K562 (cell line): ENCODE results near the gene YAP1. TPM values are rescaled to one million over a fixed set of nuclear protein-coding genes. Genes with fewer than 3 reads are reported as not detected.

Experiments used
- ATAC-seq: fragments of 200-7000 bp; cut with Tn5 transposase; 3 replicates; pipeline ENCODE4 v1.9.1; 2020; ENCODE audit warnings: moderate library complexity
- BruUV-seq: library from RNA; stranded (reverse); fragments of 400-500 nt; replicated peaks from 2 replicates; lab custom pipeline; 2021; lab: Mats Ljungman, UMichigan
- CTCF ChIA-PET: fragments of 300-600 bp; formaldehyde crosslinking; extraction: SDS; loops from one replicate; lab custom pipeline; 2021; ENCODE audit warnings: low intra/inter-chr PET ratio; lab: Yijun Ruan, JAX
- POLR2A ChIA-PET: fragments of 300-600, 350-650 bp; sonication (Branson Sonifier 250); formaldehyde crosslinking; extraction: SDS; loops from one replicate; lab custom pipeline; 2021; ENCODE audit warnings: antibody characterized with exemption, inconsistent platforms; lab: Yijun Ruan, JAX
- DNase-seq, 4 experiments: peaks; one replicate each; pipeline versions ENCODE4 v3.0.0 to v3.0.0-alpha.2; 2011 to 2018; ENCODE audit warnings: low spot score in 3 of 4, mixed read lengths in 3 of 4; ENCODE audit errors: extremely low read depth in 1 of 4
- FAIRE-seq: peaks from 2 replicates; lab custom pipeline; 2011; peaks lifted over from hg19 to GRCh38; lab: Jason Lieb, UNC
- H2AFZ ChIP-seq: 2 replicates; pipeline ENCODE4 v1.6.0; 2011; ENCODE audit warnings: low read depth, low read length, control low read depth, inconsistent platforms
- H3K27ac ChIP-seq: fragments of 200-600 bp; 3 replicates; pipeline ENCODE4 v1.8.0; 2011; ENCODE audit warnings: low read depth, mild to moderate bottlenecking, control low read depth, inconsistent platforms, low read length, moderate library complexity, mixed read lengths; ENCODE audit errors: extremely low read depth
- H3K27me3 ChIP-seq, 2 experiments: fragments of 300-600 bp in 1 of 2; 2 replicates in 1 of 2; 3 replicates in 1 of 2; pipeline versions ENCODE4 v1.6.0 to v1.8.0; 2011; ENCODE audit warnings: inconsistent platforms in 2 of 2, low read length in 2 of 2, mild to moderate bottlenecking in 1 of 2, mixed read lengths in 1 of 2, moderate library complexity in 1 of 2; ENCODE audit not compliant: control insufficient read depth in 2 of 2, insufficient read depth in 2 of 2
- H3K36me3 ChIP-seq: fragments of 300-600 bp; 3 replicates; pipeline ENCODE4 v1.8.0; 2011; ENCODE audit warnings: mild to moderate bottlenecking, low read length, inconsistent platforms; ENCODE audit not compliant: control insufficient read depth, insufficient read depth
- H3K4me1 ChIP-seq, 2 experiments: fragments of 200-600 bp in 1 of 2; replicated peaks in 1 of 2; 2 replicates in 1 of 2; 3 replicates in 1 of 2; pipeline versions ENCODE4 v1.5.1 to v1.8.0; 2011; ENCODE audit warnings: inconsistent platforms in 2 of 2, low read length in 2 of 2, mild to moderate bottlenecking in 1 of 2, mixed read lengths in 1 of 2, moderate library complexity in 1 of 2; ENCODE audit not compliant: control insufficient read depth in 2 of 2, insufficient read depth in 2 of 2
- H3K4me2 ChIP-seq: 2 replicates; pipeline ENCODE4 v1.6.1; 2011; ENCODE audit warnings: low read length, control low read depth, inconsistent platforms, mixed read lengths; ENCODE audit not compliant: insufficient read depth
- H3K4me3 ChIP-seq: fragments of 200-600 bp; sonication (generic), shearing (Covaris generic); 2 replicates; pipeline ENCODE4 v1.5.1; 2016; ENCODE audit warnings: control low read depth, inconsistent platforms
- H3K79me2 ChIP-seq: fragments of 200-600 bp; 3 replicates; pipeline ENCODE4 v1.8.0; 2011; ENCODE audit warnings: low read length, inconsistent platforms; ENCODE audit not compliant: control insufficient read depth, insufficient read depth
- H3K9ac ChIP-seq, 2 experiments: 2 replicates each; pipeline versions ENCODE4 v1.6.0 to v1.6.1; 2011; ENCODE audit warnings: low read depth in 2 of 2, low read length in 2 of 2, control low read depth in 1 of 2, inconsistent platforms in 1 of 2, mild to moderate bottlenecking in 1 of 2, mixed read lengths in 1 of 2; ENCODE audit not compliant: insufficient read depth in 1 of 2
- H3K9me1 ChIP-seq: one replicate; pipeline ENCODE4 v1.6.0; 2011; ENCODE audit warnings: inconsistent platforms, mild to moderate bottlenecking, low read length, moderate library complexity; ENCODE audit not compliant: control insufficient read depth, insufficient read depth
- H3K9me3 ChIP-seq: replicated peaks from 2 replicates; pipeline ENCODE4 v1.5.1; 2011; ENCODE audit warnings: low read depth, low read length, inconsistent platforms; ENCODE audit not compliant: control insufficient read depth, insufficient read depth
- H4K20me1 ChIP-seq: replicated peaks from 2 replicates; pipeline ENCODE4 v1.6.1; 2011; ENCODE audit warnings: low read length, inconsistent platforms, mixed read lengths; ENCODE audit not compliant: control insufficient read depth, insufficient read depth
- CBFB ChIP-seq: sonication (generic); formaldehyde crosslinking; IDR thresholded peaks from 2 replicates; pipeline ENCODE4 v1.4.0; 2020; ENCODE audit warnings: mild to moderate bottlenecking, missing genetic modification reagents
- PBX2 ChIP-seq, 2 experiments: IDR thresholded peaks in 1 of 2; conservative IDR thresholded peaks in 1 of 2; 2 replicates each; pipeline ENCODE4 v1.6.1; 2016; ENCODE audit warnings: low read depth in 2 of 2, mild to moderate bottlenecking in 1 of 2, missing compliant biosample characterization in 1 of 2, missing genetic modification characterization in 1 of 2, moderate library complexity in 1 of 2
- SUPT5H ChIP-seq: fragments of 450-650 bp; IDR thresholded peaks from 2 replicates; pipeline ENCODE4 v1.6.1; 2016
- XRCC5 ChIP-seq: fragments of 200-400 bp; formaldehyde crosslinking; IDR thresholded peaks from 2 replicates; pipeline ENCODE4 v1.6.1; 2017; ENCODE audit warnings: low read depth, mild to moderate bottlenecking, low read length
- ZNF561 ChIP-seq: fragments of 450-650 bp; formaldehyde crosslinking; conservative IDR thresholded peaks from 2 replicates; pipeline ENCODE4 v1.4.0; 2020; ENCODE audit warnings: mild to moderate bottlenecking, moderate library complexity
- WGBS: fragments of 100-300 bp; shearing (Covaris generic); methylation state at CpG from one replicate; pipeline ENCODE4 v1.1.6; 2016; ENCODE audit warnings: low coverage, mixed read lengths; ENCODE audit not compliant: insufficient coverage; ENCODE audit errors: missing lambda C conversion rate; 5-methylcytosine and 5-hydroxymethylcytosine counted together
- in situ Hi-C: fragments of 300-500 bp; cut with MboI; formaldehyde crosslinking; loops from 4 replicates; pipeline ENCODE4 v1.15.0; 2018; ENCODE audit warnings: inconsistent platforms, mixed read lengths
- intact Hi-C: fragments of 100-400 bp; cut with micrococcal nuclease; formaldehyde crosslinking; loops from 2 replicates; pipeline ENCODE4 v1.14.2; 2022
- polyA plus RNA-seq, 8 experiments: library from polyadenylated mRNA; depleted of rRNA in 4 of 8; stranded (reverse) in 5 of 8; unstranded in 3 of 8; fragments of >200 nt; fragmentation: Nextera tagmentation in 2 of 8; fragmentation: Illumina TruSeq in 1 of 8; extraction: Ambion mirVana in 2 of 8; extraction: Trizol in 1 of 8; gene quantifications; 2 replicates each; pipeline versions ENCODE4 v1.2.1 to v1.2.3, GENCODE V29; 2011 to 2014; ENCODE audit warnings: inconsistent platforms in 1 of 8, missing spikeins in 1 of 8
- total RNA-seq, 7 experiments: library from RNA; depleted of rRNA in 6 of 7; stranded (reverse); fragments of >200 nt in 6 of 7; fragmentation: Illumina TruSeq in 2 of 7; extraction: Trizol in 2 of 7; gene quantifications; 2 replicates each; pipeline versions ENCODE4 v1.2.1 to v1.2.3, GENCODE V29; 2011 to 2021; ENCODE audit warnings: low replicate concordance in 1 of 7
- TF ChIP-seq, protein P1 (sequence below): fragments of 450-650 bp; IDR thresholded peaks from 2 replicates; pipeline ENCODE4 v1.6.1; 2017; ENCODE audit warnings: antibody characterized with exemption
- TF ChIP-seq, protein P2 (sequence below): fragments of 450-650 bp; formaldehyde crosslinking; IDR thresholded peaks from 2 replicates; pipeline ENCODE4 v1.4.0; 2020; ENCODE audit warnings: mild to moderate bottlenecking, moderate library complexity

The YAP1 gene
- total and polyA plus RNA-seq, 9 of the 15 experiments (the other 6 are each of a cell fraction or from before 2014, with no cell fraction given) = 0.18 TPM; not detected in 8

DNA sequence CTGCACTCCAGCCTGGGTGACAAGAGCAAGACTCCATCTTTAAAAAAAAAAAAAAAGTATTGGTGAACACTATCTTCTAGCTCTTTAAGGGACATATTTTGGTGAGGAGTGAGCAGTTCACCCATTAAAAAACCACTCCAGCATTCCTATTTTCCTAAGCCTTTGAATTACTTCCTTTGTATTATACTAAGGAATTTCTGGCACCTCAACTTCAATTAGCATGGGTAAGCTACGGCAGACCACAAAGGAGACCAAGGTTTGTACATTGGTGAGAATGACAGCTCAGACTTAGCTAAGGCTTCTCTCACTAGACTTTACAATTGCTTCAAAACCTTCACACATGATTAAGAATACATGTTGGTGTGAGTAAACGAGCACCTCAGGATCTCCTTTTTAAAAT, 150.0 kb downstream of the YAP1 start:
- no peak for DNase-seq
- Histone ChIP-seq H3K36me3 (no peaks in the 10 kb centered on the region), H3K9me3 (no peaks in the 10 kb centered on the region), H4K20me1 (no peaks in the 10 kb centered on the region), H3K27me3 (peaks cover 2 to 12% of the 10 kb centered on the region in 2 experiments; a peak in 4 of 5 replicates), H3K9me1 (no peaks in the 10 kb centered on the region), H3K4me3 (no peak overlapping the region), H3K4me1 (no peaks in the 10 kb centered on the region), H2AFZ (no peak overlapping the region), H3K4me2 (no peak overlapping the region), H3K9ac (no peak overlapping the region), H3K27ac (no peak overlapping the region), H3K79me2 (no peaks in the 10 kb centered on the region)
- intact Hi-C loops = no loop called here
- ChIA-PET CTCF (no interaction called here), POLR2A (no interaction called here)
- TF ChIP-seq ZNF561 (CRISPR knock-in tag) = no peak
- 5% methylated on average over 2 of the region's 2 CpGs for WGBS
- FAIRE-seq = no peak
- ATAC-seq = no peak
- in situ Hi-C loops = no loop called here
- BruUV-seq = no TSS peak

- WGBS = 6% methylated on average over 3 of the region's 3 CpGs
- ATAC-seq (no peak), DNase-seq (no peak), FAIRE-seq (no peak)
- Histone ChIP-seq H3K9ac (no peak overlapping the region), H3K36me3 (no peaks in the 10 kb centered on the region), H3K4me2 (no peak overlapping the region), H3K9me3 (no peaks in the 10 kb centered on the region), H3K9me1 (no peaks in the 10 kb centered on the region), H3K4me1 (peaks cover 4 to 8% of the 10 kb centered on the region in 2 experiments), H2AFZ (no peak overlapping the region), H3K4me3 (no peak overlapping the region), H3K27me3 (peaks cover 2 to 15% of the 10 kb centered on the region in 2 experiments; a peak in 3 of 5 replicates), H3K27ac (no peak overlapping the region), H3K79me2 (no peaks in the 10 kb centered on the region), H4K20me1 (no peaks in the 10 kb centered on the region)
- intact Hi-C loops (no loop called here), in situ Hi-C loops (no loop called here)
- ChIA-PET CTCF (no interaction called here), POLR2A (interaction anchor here (1.1 to 1.2 kb wide), 2 partner anchors 12 to 14 kb away, joined by 3 to 4 read pairs; no protein-coding TSS in a partner anchor)
- BruUV-seq = no TSS peak
- TF ChIP-seq CBFB (CRISPR knock-in tag) = no peak
- TF ChIP-seq, protein P1, sequence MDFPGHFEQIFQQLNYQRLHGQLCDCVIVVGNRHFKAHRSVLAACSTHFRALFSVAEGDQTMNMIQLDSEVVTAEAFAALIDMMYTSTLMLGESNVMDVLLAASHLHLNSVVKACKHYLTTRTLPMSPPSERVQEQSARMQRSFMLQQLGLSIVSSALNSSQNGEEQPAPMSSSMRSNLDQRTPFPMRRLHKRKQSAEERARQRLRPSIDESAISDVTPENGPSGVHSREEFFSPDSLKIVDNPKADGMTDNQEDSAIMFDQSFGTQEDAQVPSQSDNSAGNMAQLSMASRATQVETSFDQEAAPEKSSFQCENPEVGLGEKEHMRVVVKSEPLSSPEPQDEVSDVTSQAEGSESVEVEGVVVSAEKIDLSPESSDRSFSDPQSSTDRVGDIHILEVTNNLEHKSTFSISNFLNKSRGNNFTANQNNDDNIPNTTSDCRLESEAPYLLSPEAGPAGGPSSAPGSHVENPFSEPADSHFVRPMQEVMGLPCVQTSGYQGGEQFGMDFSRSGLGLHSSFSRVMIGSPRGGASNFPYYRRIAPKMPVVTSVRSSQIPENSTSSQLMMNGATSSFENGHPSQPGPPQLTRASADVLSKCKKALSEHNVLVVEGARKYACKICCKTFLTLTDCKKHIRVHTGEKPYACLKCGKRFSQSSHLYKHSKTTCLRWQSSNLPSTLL = no peak
- TF ChIP-seq PBX2 (CRISPR knock-in tag; IDR thresholded peaks at IDR 0.05; ENCODE audit: low read depth) = no peak
- TF ChIP-seq PBX2 (tag; conservative IDR thresholded peaks at IDR 0.05; ENCODE audit: low read depth) = peak; percentile 41; the same call in 1 of the 2 replicates
- TF ChIP-seq, protein P2, sequence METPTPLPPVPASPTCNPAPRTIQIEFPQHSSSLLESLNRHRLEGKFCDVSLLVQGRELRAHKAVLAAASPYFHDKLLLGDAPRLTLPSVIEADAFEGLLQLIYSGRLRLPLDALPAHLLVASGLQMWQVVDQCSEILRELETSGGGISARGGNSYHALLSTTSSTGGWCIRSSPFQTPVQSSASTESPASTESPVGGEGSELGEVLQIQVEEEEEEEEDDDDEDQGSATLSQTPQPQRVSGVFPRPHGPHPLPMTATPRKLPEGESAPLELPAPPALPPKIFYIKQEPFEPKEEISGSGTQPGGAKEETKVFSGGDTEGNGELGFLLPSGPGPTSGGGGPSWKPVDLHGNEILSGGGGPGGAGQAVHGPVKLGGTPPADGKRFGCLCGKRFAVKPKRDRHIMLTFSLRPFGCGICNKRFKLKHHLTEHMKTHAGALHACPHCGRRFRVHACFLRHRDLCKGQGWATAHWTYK (CRISPR knock-in tag) = no peak
- TF ChIP-seq SUPT5H = no peak
- TF ChIP-seq XRCC5 = no peak
These were observed 153.2 kb downstream of the YAP1 start for GRCh38 chr11:102263379-102264003.
